HEK293 (cell line): Measurements from ENCODE around the gene MRPL20.

Experiments
- HOXC10 ChIP-seq: sonication (generic); formaldehyde crosslinking; IDR thresholded peaks from 2 replicates; pipeline ENCODE4 v1.8.1; 2023; ENCODE audit warnings: mild to moderate bottlenecking, missing genetic modification reagents
- KLF8 ChIP-seq: fragments of 450-650 bp; formaldehyde crosslinking; IDR thresholded peaks from 2 replicates; pipeline ENCODE4 v1.5.1; 2016; ENCODE audit warnings: missing biosample characterization, missing genetic modification characterization
- PRDM4 ChIP-seq: fragments of 450-650 bp; formaldehyde crosslinking; IDR thresholded peaks from 2 replicates; pipeline ENCODE4 v1.5.1; 2017; ENCODE audit warnings: missing biosample characterization, missing genetic modification characterization
- ZNF10 ChIP-seq: fragments of 450-650 bp; formaldehyde crosslinking; IDR thresholded peaks from 2 replicates; pipeline ENCODE4 v1.5.1; 2017; ENCODE audit warnings: missing biosample characterization, missing genetic modification characterization
- ZNF24 ChIP-seq: fragments of 450-650 bp; formaldehyde crosslinking; IDR thresholded peaks from 2 replicates; pipeline ENCODE4 v1.5.1; 2016; ENCODE audit warnings: missing biosample characterization, missing genetic modification characterization
- ZNF398 ChIP-seq: fragments of 450-650 bp; formaldehyde crosslinking; IDR thresholded peaks from 2 replicates; pipeline ENCODE4 v1.5.1; 2017; ENCODE audit warnings: missing biosample characterization, missing genetic modification characterization
- ZXDB ChIP-seq: fragments of 450-650 bp; formaldehyde crosslinking; IDR thresholded peaks from 2 replicates; pipeline ENCODE4 v1.5.1; 2016; ENCODE audit warnings: missing biosample characterization, missing genetic modification characterization

GRCh38 chr1:1355416-1355815 lies 51.7 kb downstream of the MRPL20 start:
- no peak for TF ChIP-seq ZNF398 (tag by site-specific recombination)
- TF ChIP-seq KLF8 (tag by site-specific recombination): no peak
- TF ChIP-seq ZXDB (tag by site-specific recombination): no peak
- no peak for TF ChIP-seq PRDM4 (tag by site-specific recombination)
- no peak for TF ChIP-seq ZNF24 (tag by site-specific recombination)
- no peak for TF ChIP-seq ZNF10
- TF ChIP-seq HOXC10 (CRISPR knock-in tag): no peak
